ENCODE data around the gene RAPGEF4. TPM values are rescaled to one million over a fixed set of nuclear protein-coding genes. Genes with fewer than 3 reads are reported as not detected.

RAPGEF4 gene
- total RNA-seq, 1 experiment from 2014 or later, result 1.4 TPM

DNA sequence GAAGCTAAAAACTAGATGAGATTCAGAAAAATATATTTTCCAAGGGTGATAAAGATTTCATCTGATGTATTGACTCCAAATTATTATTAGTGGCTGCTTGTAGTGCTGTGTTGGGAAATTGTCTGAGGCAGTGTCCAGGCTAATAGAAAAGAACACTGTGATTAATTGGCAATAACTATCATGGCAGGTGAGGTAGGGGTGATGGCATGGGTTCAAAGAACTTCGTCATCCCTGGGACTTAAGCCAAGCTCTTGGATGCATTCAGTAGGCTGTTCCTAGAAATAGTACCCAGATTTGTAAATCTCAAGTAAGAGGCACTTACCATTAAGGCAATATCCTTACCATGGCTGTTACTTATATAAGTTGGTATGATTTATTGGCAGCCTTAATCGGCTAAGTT is 13.2 kb upstream of the RAPGEF4 start:
- Histone ChIP-seq H3K56ac (ENCODE audit: insufficient read length, low read depth, low read length) (no peak overlapping the region), H2BK120ac (ENCODE audit: low read depth, low read length, poor library complexity, severe bottlenecking) (no peak overlapping the region), H3K79me1 (ENCODE audit: insufficient read depth, low read depth, low read length, poor library complexity, severe bottlenecking) (no peaks in the 10 kb centered on the region), H3K4me2 (ENCODE audit: insufficient read depth, insufficient read length, low read length) (no peak overlapping the region), H3K27ac (ENCODE audit: insufficient read length, low read depth, low read length) (no peak overlapping the region), H3K23me2 (ENCODE audit: insufficient read length, low read depth, low read length, poor library complexity, severe bottlenecking) (no peaks in the 10 kb centered on the region), H4K91ac (ENCODE audit: insufficient read length, low read depth, low read length) (no peak overlapping the region), H3K14ac (ENCODE audit: insufficient read depth, low read length) (no peak overlapping the region), H3T11ph (ENCODE audit: low read length) (no peak overlapping the region), H3K9me3 (ENCODE audit: control insufficient read depth, low read depth, low read length) (no peaks in the 10 kb centered on the region), H4K5ac (ENCODE audit: insufficient read length, low read depth, low read length) (no peak overlapping the region), H3K79me2 (ENCODE audit: insufficient read depth, low read length) (no peaks in the 10 kb centered on the region), H2BK12ac (ENCODE audit: insufficient read length, low read depth, low read length) (no peak overlapping the region), H4K8ac (replicated peaks; ENCODE audit: insufficient read length, low read depth, low read length) (no peak overlapping the region), H2BK20ac (ENCODE audit: low read depth, low read length, poor library complexity, severe bottlenecking) (no peak overlapping the region), H3K4ac (ENCODE audit: low read depth, low read length) (no peak overlapping the region), H3K9ac (ENCODE audit: extremely low read depth, insufficient read length, low read length) (no peak overlapping the region), H3K23ac (ENCODE audit: insufficient read length, low read depth, low read length) (no peak overlapping the region), H4K20me1 (ENCODE audit: control insufficient read depth, insufficient read depth, insufficient read length) (no peaks in the 10 kb centered on the region), H2AFZ (ENCODE audit: low read length) (no peak overlapping the region), H2BK15ac (ENCODE audit: low read depth, low read length) (no peak overlapping the region), H3K18ac (ENCODE audit: insufficient read length, low read depth, low read length) (no peak overlapping the region), H2BK5ac (ENCODE audit: insufficient read length, low read length) (no peak overlapping the region), H2AK5ac (ENCODE audit: insufficient read length, low read length) (no peak overlapping the region), H3K27me3 (ENCODE audit: insufficient read depth, low read length) (no peaks in the 10 kb centered on the region), H3K4me1 (ENCODE audit: insufficient read depth, low read length) (no peaks in the 10 kb centered on the region)
- WGBS (ENCODE audit: extremely low coverage, insufficient read length, low lambda C conversion rate), result no CpG with 5 or more reads among the region's 2 CpGs
- TF ChIP-seq, protein P1, sequence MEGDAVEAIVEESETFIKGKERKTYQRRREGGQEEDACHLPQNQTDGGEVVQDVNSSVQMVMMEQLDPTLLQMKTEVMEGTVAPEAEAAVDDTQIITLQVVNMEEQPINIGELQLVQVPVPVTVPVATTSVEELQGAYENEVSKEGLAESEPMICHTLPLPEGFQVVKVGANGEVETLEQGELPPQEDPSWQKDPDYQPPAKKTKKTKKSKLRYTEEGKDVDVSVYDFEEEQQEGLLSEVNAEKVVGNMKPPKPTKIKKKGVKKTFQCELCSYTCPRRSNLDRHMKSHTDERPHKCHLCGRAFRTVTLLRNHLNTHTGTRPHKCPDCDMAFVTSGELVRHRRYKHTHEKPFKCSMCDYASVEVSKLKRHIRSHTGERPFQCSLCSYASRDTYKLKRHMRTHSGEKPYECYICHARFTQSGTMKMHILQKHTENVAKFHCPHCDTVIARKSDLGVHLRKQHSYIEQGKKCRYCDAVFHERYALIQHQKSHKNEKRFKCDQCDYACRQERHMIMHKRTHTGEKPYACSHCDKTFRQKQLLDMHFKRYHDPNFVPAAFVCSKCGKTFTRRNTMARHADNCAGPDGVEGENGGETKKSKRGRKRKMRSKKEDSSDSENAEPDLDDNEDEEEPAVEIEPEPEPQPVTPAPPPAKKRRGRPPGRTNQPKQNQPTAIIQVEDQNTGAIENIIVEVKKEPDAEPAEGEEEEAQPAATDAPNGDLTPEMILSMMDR (conservative IDR thresholded peaks at IDR 0.05), result no peak
- Mint-ChIP-seq H3K36me3 (ENCODE audit: insufficient read depth in 1 of 3, low read depth in 3 of 3) (no peaks in the 10 kb centered on the region), H3K27me3 (ENCODE audit: low read depth) (no peaks in the 10 kb centered on the region), H3K4me3 (no peak overlapping the region), H3K9me3 (no peaks in the 10 kb centered on the region; a peak in 1 of 5 replicates), H3K4me1 (peaks cover 10 to 12% of the 10 kb centered on the region in 2 experiments; a peak in 3 of 4 replicates), H3K27ac (no peak overlapping the region)
- DNase-seq, result no peak
